Ascending aorta (tissue), 2 donors: Measurements from ENCODE around the gene ZMYM2. TPM values are rescaled to one million over a fixed set of nuclear protein-coding genes. Genes with fewer than 3 reads are reported as not detected.

Source experiments
- DNase-seq, 2 donors: peaks; one replicate each; pipeline ENCODE4 v3.0.0-alpha.2; 2019; ENCODE audit warnings: low spot score in 2 of 2
- H3K27ac ChIP-seq, 2 donors: fragments of 200-600 bp; sonication (generic); one replicate each; pipeline ENCODE4 v1.5.1; 2016 to 2017; ENCODE audit warnings: mild to moderate bottlenecking in 1 of 2
- H3K27me3 ChIP-seq: fragments of 200-600 bp; sonication (generic); one replicate; pipeline ENCODE4 v1.5.1; 2017
- H3K36me3 ChIP-seq, 2 donors: fragments of 200-600 bp; sonication (generic); one replicate each; pipeline ENCODE4 v1.5.1; 2016
- H3K4me1 ChIP-seq, 2 donors: fragments of 200-600 bp; sonication (generic); one replicate each; pipeline ENCODE4 v1.5.1; 2016 to 2017; ENCODE audit warnings: mild to moderate bottlenecking in 1 of 2
- H3K4me3 ChIP-seq, 2 donors: fragments of 200-600 bp; sonication (generic); one replicate each; pipeline ENCODE4 v1.5.1; 2016 to 2017; ENCODE audit warnings: mild to moderate bottlenecking in 1 of 2
- H3K9me3 ChIP-seq, 2 donors: fragments of 200-600 bp; sonication (generic); one replicate each; pipeline ENCODE4 v1.5.1; 2016
- intact Hi-C: fragments of 100-400 bp; cut with DNase I; formaldehyde crosslinking; loops from one replicate; pipeline ENCODE4 v1.15.1; 2023
- total RNA-seq: library from RNA; depleted of rRNA; stranded (reverse); fragments of >200 nt; gene quantifications from one replicate; pipeline ENCODE4 v1.1.0, GENCODE V29; 2016
- TF ChIP-seq, protein P1 (sequence below), 3 experiments: fragments of 200-600 bp in 2 of 3; fragments of 450-650 bp in 1 of 3; sonication (generic) in 2 of 3; IDR thresholded peaks; one replicate each; pipeline ENCODE4 v1.5.1; 2016 to 2019; ENCODE audit warnings: antibody characterized with exemption in 3 of 3, mild to moderate bottlenecking in 1 of 3, moderate library complexity in 1 of 3

Gene ZMYM2
- total RNA-seq, 1 donor from 2014 or later = 76.6 TPM

DNA sequence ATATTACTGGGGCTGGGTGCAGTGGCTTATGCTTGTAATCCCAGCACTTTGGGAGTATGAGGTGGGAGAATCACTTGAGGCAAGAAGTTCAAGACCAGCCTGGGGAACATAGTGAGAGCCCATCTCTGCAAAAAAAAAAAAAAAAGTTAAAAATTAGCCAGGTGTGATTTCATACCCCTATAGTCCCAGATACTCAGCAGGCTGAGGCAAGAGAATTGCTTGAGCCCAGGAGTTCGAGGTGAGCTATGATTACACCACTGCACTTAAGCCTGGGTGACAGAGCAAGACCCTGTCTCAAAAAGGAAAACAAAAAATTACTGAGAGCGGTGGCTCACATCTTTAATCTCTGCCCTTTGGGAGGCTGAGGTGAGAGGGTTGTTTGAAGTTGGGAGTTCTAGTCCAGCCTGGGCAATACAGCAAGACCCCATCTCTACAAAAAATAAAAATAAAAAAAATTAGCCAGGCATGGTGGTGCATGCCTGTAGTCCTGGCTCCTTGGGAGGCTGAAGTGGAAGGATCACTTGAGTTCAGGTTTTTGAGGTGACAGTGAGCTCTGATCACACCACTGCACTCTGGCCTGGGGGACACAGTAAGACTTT is 87.5 kb downstream of the ZMYM2 start:
- intact Hi-C loops = no loop called here
- DNase-seq = no peak

DNA sequence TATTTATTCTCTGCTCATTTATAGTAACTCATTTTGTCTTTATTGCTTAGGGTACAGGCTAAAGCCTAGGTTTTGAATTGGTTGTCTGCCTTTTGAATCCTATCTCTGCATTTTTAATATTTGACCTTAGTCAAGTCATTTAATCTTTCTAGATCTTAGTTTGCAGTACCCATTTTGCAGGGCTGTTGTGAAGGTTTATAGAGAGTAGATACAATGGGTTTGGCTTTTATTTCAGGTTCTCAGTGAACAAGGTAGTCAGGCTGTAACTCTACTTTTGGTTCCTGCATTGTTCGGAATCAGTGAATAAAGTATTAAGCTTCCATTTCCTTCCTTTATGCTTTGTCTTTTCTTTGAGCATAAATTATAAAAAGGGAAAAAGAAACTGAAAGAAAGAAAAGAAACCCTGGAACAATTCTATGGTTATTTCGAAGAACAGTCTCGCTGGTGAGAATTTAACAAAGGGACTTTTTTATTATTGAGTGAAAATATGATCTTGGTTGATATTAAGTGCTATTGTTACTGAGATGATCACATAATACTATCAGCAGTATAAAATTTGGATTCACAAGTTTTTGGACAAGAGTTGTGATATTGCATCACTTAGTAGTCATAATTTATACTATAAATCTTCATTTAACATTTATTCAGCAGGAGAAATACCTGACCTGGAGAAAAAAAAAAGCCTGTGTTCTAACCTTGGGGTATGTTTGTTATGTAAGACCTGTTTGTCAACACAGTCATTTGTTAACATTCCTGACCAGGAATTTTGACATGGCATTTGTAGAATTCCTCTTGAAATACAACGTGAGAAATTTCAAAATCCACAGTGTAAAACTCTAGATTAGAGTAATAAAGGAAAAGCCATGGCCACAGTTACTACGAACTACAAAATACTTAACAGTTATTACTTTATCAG is 91.3 kb downstream of the ZMYM2 start:
- H3K9me3 ChIP-seq = no peaks in the 10 kb centered on the region
- H3K4me3 ChIP-seq = no peak overlapping the region
- TF ChIP-seq, protein P1, sequence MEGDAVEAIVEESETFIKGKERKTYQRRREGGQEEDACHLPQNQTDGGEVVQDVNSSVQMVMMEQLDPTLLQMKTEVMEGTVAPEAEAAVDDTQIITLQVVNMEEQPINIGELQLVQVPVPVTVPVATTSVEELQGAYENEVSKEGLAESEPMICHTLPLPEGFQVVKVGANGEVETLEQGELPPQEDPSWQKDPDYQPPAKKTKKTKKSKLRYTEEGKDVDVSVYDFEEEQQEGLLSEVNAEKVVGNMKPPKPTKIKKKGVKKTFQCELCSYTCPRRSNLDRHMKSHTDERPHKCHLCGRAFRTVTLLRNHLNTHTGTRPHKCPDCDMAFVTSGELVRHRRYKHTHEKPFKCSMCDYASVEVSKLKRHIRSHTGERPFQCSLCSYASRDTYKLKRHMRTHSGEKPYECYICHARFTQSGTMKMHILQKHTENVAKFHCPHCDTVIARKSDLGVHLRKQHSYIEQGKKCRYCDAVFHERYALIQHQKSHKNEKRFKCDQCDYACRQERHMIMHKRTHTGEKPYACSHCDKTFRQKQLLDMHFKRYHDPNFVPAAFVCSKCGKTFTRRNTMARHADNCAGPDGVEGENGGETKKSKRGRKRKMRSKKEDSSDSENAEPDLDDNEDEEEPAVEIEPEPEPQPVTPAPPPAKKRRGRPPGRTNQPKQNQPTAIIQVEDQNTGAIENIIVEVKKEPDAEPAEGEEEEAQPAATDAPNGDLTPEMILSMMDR (IDR thresholded peaks at IDR 0.05) = no peak
- H3K27ac ChIP-seq = no peak overlapping the region
- H3K27me3 ChIP-seq = no peaks in the 10 kb centered on the region
- peaks cover 0 to 13% of the 10 kb centered on the region in 2 donors for H3K36me3 ChIP-seq
- peaks cover 0 to 3% of the 10 kb centered on the region in 2 donors for H3K4me1 ChIP-seq
- intact Hi-C loops = no loop called here
- DNase-seq = no peak

More for the DNA sequence above, 87.5 kb downstream of the ZMYM2 start:
- Histone ChIP-seq H3K9me3 (no peaks in the 10 kb centered on the region), H3K4me3 (no peak overlapping the region), H3K4me1 (peaks cover 0 to 3% of the 10 kb centered on the region in 2 donors), H3K36me3 (peaks cover 9 to 23% of the 10 kb centered on the region in 2 donors), H3K27ac (no peak overlapping the region), H3K27me3 (no peaks in the 10 kb centered on the region)
- TF ChIP-seq, protein P1 (IDR thresholded peaks at IDR 0.05) = no peak

DNA sequence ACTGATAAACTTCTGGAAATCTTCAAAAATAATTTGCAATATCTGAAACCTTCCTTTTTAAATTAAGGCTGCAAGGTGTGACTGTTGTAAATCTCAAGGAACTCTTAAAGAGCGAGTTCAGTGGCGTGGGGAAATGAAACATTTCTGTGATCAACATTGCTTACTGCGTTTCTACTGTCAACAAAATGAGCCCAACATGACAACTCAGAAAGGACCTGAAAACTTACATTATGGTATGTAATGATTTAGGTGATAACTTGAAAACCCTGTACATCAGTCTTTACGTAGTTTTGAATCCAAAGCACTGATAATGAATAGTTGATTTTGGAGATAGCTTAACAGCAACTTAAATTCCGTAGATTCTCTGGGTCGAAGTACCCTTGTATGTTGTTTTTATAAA is 92.8 kb downstream of the ZMYM2 start:
- no peak for DNase-seq
- TF ChIP-seq, protein P1 (IDR thresholded peaks at IDR 0.05) = no peak
- intact Hi-C loops = no loop called here

DNA sequence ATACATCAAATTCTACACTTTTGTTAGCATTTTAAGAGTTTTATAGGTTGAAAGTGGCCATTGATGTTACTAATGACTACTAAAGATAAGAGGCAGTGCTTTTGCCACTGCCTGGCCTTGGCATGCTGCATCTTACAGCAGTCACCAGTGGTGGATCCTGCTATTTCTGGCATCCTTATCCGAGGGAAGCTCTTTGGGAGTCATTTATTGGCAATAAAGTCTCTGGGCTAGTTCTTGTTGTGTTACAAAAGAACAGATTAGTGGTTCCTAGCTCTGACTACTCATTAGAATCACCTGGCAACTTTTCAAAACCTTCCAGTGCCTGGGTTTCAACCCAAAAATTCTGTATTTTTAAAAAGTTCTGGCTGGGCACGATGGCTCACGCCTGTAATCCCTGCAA is 94.5 kb downstream of the ZMYM2 start:
- no peaks in the 10 kb centered on the region for H3K27me3 ChIP-seq
- no peak for DNase-seq
- intact Hi-C loops = no loop called here
- H3K4me1 ChIP-seq = peaks cover 0 to 3% of the 10 kb centered on the region in 2 donors
- H3K36me3 ChIP-seq = peaks cover 4 to 24% of the 10 kb centered on the region in 2 donors
- H3K9me3 ChIP-seq = no peaks in the 10 kb centered on the region
- H3K27ac ChIP-seq = no peak overlapping the region
- TF ChIP-seq, protein P1 (IDR thresholded peaks at IDR 0.05) = no peak
- no peak overlapping the region for H3K4me3 ChIP-seq

More for the DNA sequence above, 92.8 kb downstream of the ZMYM2 start:
- Histone ChIP-seq H3K4me3 (no peak overlapping the region), H3K4me1 (peaks cover 0 to 3% of the 10 kb centered on the region in 2 donors), H3K9me3 (no peaks in the 10 kb centered on the region), H3K27ac (no peak overlapping the region), H3K36me3 (peaks cover 4 to 22% of the 10 kb centered on the region in 2 donors), H3K27me3 (no peaks in the 10 kb centered on the region)

DNA sequence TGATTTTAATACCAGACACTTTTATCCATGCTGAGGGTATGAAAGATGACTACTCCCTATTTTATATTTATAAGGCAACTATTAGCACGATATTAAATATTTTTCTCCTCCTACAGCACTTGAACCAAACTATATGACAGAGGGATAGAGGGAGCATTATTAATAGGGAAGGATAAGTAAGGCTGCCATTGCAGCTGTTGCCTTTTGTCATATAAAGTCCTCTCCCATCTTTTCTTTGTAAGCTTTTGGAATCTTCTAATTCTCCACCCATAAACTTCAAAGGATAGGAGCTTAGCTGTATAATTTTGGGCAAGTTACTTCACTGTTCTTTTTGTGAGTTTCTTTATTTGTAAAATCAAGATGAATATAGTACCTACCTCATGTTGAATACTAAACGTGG is 95.4 kb downstream of the ZMYM2 start:
- no peak overlapping the region for H3K4me3 ChIP-seq
- H3K4me1 ChIP-seq = peaks cover 0 to 3% of the 10 kb centered on the region in 2 donors
- intact Hi-C loops = no loop called here
- no peaks in the 10 kb centered on the region for H3K27me3 ChIP-seq
- H3K27ac ChIP-seq = no peak overlapping the region
- TF ChIP-seq, protein P1 (IDR thresholded peaks at IDR 0.05) = no peak
- peaks cover 8 to 31% of the 10 kb centered on the region in 2 donors for H3K36me3 ChIP-seq
- no peaks in the 10 kb centered on the region for H3K9me3 ChIP-seq
- DNase-seq = no peak
